GM12891 (cell line): ENCODE data around the gene DYNLRB1.

Source experiments
- PAX5 ChIP-seq: IDR thresholded peaks from 2 replicates; pipeline ENCODE4 v1.6.1; 2011; ENCODE audit warnings: low read length, moderate library complexity, mild to moderate bottlenecking; ENCODE audit not compliant: insufficient read depth, severe bottlenecking
- POLR2A ChIP-seq: IDR thresholded peaks from 2 replicates; pipeline ENCODE4 v1.6.1; 2011; ENCODE audit warnings: low read depth, low read length, control low read depth
- POLR2AphosphoS5 ChIP-seq: IDR thresholded peaks from 2 replicates; pipeline ENCODE4 v1.6.1; 2011; ENCODE audit warnings: low read depth, low read length, control low read depth
- POU2F2 ChIP-seq: IDR thresholded peaks from 2 replicates; pipeline ENCODE4 v1.6.1; 2011; ENCODE audit warnings: low read depth, mild to moderate bottlenecking, control low read depth, low read length, moderate library complexity
- SPI1 ChIP-seq: IDR thresholded peaks from 2 replicates; pipeline ENCODE4 v1.6.1; 2011; ENCODE audit warnings: low read depth, low read length, control low read depth
- TAF1 ChIP-seq: IDR thresholded peaks from 2 replicates; pipeline ENCODE4 v1.6.1; 2011; ENCODE audit warnings: low read depth, low read length, control low read depth

GRCh38 chr20:34542439-34542838 lies 26.2 kb downstream of the DYNLRB1 start:
- TF ChIP-seq POLR2A (no peak), POLR2AphosphoS5 (no peak), SPI1 (no peak), TAF1 (no peak), PAX5 (no peak), POU2F2 (no peak)
